ENCODE measurements around the gene LINC01488. TPM values are rescaled to one million over a fixed set of nuclear protein-coding genes. Genes with fewer than 3 reads are reported as not detected.

Gene LINC01488
- polyA plus RNA-seq, 12 donors: 0.12 to 0.28 (median 0.13) TPM; not detected in 6

GRCh38 chr11:69476509-69476961 lies 4.9 kb upstream of the LINC01488 start:
- no peak for DNase-seq

- DNase-seq: no peak
Measured at GRCh38 chr11:69477086-69477485, 4.4 kb upstream of the LINC01488 start.

GRCh38 chr11:69479591-69480271 lies 1.7 kb upstream of the LINC01488 start:
- DNase-seq: no peak

- DNase-seq: peak; percentile 53
Measured at GRCh38 chr11:69480547-69481392, 693 bp upstream of the LINC01488 start.

GRCh38 chr11:69482322-69482721 lies 859 bp downstream of the LINC01488 start:
- DNase-seq: no peak

GRCh38 chr11:69483170-69483569 lies 1.7 kb downstream of the LINC01488 start:
- no peak for DNase-seq

GRCh38 chr11:69483691-69484426 lies 2.4 kb downstream of the LINC01488 start:
- no peak for DNase-seq

- no peak for DNase-seq
Measured at GRCh38 chr11:69484427-69485259, 3.2 kb downstream of the LINC01488 start.

- no peak for DNase-seq
Measured at GRCh38 chr11:69485337-69486041, 4.0 kb downstream of the LINC01488 start.

- no peak for DNase-seq
Measured at GRCh38 chr11:69486056-69486772, 4.8 kb downstream of the LINC01488 start.

GRCh38 chr11:69486773-69487291 lies 5.4 kb downstream of the LINC01488 start:
- DNase-seq: no peak

GRCh38 chr11:69487391-69487790 lies 5.9 kb downstream of the LINC01488 start:
- no peak for DNase-seq

- DNase-seq: no peak
Measured at GRCh38 chr11:69487849-69488542, 6.5 kb downstream of the LINC01488 start.

- DNase-seq: no peak
Measured at GRCh38 chr11:69488543-69488940, 7.1 kb downstream of the LINC01488 start.

GRCh38 chr11:69489031-69489745 lies 7.7 kb downstream of the LINC01488 start:
- no peak for DNase-seq

- no peak for DNase-seq
Measured at GRCh38 chr11:69489746-69490365, 8.4 kb downstream of the LINC01488 start.

GRCh38 chr11:69490516-69490915 lies 9.1 kb downstream of the LINC01488 start:
- DNase-seq: no peak
